Ishikawa (cell line): Measurements from ENCODE around the gene BLCAP.

Experiments
- CEBPB ChIP-seq: IDR thresholded peaks from 2 replicates; pipeline ENCODE4 v1.6.1; 2012
- CREB1 ChIP-seq: IDR thresholded peaks from 2 replicates; pipeline ENCODE4 v1.6.1; 2012; ENCODE audit warnings: low read depth
- EGR1 ChIP-seq: IDR thresholded peaks from 2 replicates; pipeline ENCODE4 v1.6.1; 2012
- EP300 ChIP-seq: IDR thresholded peaks from 2 replicates; pipeline ENCODE4 v1.6.1; 2012; ENCODE audit warnings: borderline replicate concordance
- FOXM1 ChIP-seq: IDR thresholded peaks from 2 replicates; pipeline ENCODE4 v1.6.1; 2012; ENCODE audit warnings: low read depth, borderline replicate concordance
- MAX ChIP-seq: IDR thresholded peaks from 2 replicates; pipeline ENCODE4 v1.6.1; 2012
- NFIC ChIP-seq: IDR thresholded peaks from 2 replicates; pipeline ENCODE4 v1.6.1; 2012
- RAD21 ChIP-seq: IDR thresholded peaks from 2 replicates; pipeline ENCODE4 v1.6.1; 2012; ENCODE audit warnings: low read depth
- TAF1 ChIP-seq: IDR thresholded peaks from 2 replicates; pipeline ENCODE4 v1.6.1; 2012; ENCODE audit warnings: low read depth, mild to moderate bottlenecking
- TCF12 ChIP-seq: IDR thresholded peaks from 2 replicates; pipeline ENCODE4 v1.6.1; 2012; ENCODE audit warnings: low read depth
- TEAD4 ChIP-seq: IDR thresholded peaks from 2 replicates; pipeline ENCODE4 v1.6.1; 2012
- USF1 ChIP-seq: IDR thresholded peaks from 2 replicates; pipeline ENCODE4 v1.6.1; 2012
- YY1 ChIP-seq: IDR thresholded peaks from 2 replicates; pipeline ENCODE4 v1.6.1; 2012; ENCODE audit warnings: low read depth
- ZBTB7A ChIP-seq: IDR thresholded peaks from 2 replicates; pipeline ENCODE4 v1.6.1; 2012; ENCODE audit warnings: low read depth
- TF ChIP-seq, protein P1 (sequence below): IDR thresholded peaks from 2 replicates; pipeline ENCODE4 v1.6.1; 2012; ENCODE audit warnings: low read depth, mild to moderate bottlenecking

Gene BLCAP

DNA sequence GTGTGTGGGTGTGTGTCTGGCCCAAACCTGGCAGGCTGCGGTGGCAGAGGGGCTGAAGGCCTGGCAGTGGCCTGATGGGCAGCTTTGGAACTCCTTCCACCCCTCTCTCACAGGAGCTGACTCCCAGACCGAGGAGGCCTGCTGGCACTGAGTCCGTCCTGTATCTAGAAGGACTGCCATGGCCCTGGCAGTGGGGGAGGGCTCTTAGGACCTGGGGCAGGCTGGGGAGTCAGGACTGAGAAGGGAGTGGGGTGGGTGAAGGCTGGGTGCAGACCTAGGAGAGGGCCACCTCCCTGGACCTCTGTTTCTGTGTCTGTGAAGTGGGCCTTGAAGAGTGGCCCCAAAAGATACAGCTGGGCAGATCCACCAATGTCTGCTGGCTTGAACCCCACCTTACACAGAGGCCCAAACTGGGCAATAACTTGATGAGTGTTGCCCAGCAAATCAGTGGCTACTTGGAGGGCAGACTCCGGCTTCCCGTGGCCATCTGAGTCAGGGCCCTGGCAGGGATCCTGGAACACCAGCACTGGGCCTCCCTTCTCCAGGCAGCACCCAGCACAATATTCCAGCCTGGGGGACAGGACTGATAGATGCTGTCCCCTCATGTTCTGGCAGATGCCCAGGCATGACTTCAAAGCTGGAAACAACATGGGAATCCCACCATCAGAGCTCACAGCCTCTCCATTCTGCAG is 46.7 kb upstream of the BLCAP start:
- TF ChIP-seq ZBTB7A (no peak), TCF12 (no peak), EP300 (no peak), EGR1 (no peak), RAD21 (no peak), NFIC (no peak), MAX (no peak), TAF1 (no peak), FOXM1 (no peak), USF1 (no peak), TEAD4 (no peak), CREB1 (no peak), YY1 (no peak), CEBPB (no peak)
- TF ChIP-seq, protein P1, sequence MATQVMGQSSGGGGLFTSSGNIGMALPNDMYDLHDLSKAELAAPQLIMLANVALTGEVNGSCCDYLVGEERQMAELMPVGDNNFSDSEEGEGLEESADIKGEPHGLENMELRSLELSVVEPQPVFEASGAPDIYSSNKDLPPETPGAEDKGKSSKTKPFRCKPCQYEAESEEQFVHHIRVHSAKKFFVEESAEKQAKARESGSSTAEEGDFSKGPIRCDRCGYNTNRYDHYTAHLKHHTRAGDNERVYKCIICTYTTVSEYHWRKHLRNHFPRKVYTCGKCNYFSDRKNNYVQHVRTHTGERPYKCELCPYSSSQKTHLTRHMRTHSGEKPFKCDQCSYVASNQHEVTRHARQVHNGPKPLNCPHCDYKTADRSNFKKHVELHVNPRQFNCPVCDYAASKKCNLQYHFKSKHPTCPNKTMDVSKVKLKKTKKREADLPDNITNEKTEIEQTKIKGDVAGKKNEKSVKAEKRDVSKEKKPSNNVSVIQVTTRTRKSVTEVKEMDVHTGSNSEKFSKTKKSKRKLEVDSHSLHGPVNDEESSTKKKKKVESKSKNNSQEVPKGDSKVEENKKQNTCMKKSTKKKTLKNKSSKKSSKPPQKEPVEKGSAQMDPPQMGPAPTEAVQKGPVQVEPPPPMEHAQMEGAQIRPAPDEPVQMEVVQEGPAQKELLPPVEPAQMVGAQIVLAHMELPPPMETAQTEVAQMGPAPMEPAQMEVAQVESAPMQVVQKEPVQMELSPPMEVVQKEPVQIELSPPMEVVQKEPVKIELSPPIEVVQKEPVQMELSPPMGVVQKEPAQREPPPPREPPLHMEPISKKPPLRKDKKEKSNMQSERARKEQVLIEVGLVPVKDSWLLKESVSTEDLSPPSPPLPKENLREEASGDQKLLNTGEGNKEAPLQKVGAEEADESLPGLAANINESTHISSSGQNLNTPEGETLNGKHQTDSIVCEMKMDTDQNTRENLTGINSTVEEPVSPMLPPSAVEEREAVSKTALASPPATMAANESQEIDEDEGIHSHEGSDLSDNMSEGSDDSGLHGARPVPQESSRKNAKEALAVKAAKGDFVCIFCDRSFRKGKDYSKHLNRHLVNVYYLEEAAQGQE = no peak

GRCh38 chr20:37573626-37574198 is 46.0 kb upstream of the BLCAP start:
- TF ChIP-seq ZBTB7A = no peak
- no peak for TF ChIP-seq TEAD4
- TF ChIP-seq EGR1 = no peak
- TF ChIP-seq RAD21 = no peak
- TF ChIP-seq FOXM1 = no peak
- no peak for TF ChIP-seq TCF12
- TF ChIP-seq YY1 = no peak
- no peak for TF ChIP-seq EP300

GRCh38 chr20:37571033-37571432 is 43.4 kb upstream of the BLCAP start:
- TF ChIP-seq TCF12 (no peak), USF1 (no peak), EP300 (no peak), CREB1 (no peak), EGR1 (no peak), TAF1 (no peak), MAX (no peak), ZBTB7A (no peak), CEBPB (no peak), YY1 (no peak), RAD21 (no peak), NFIC (no peak), TEAD4 (no peak), FOXM1 (no peak)
- TF ChIP-seq, protein P1 = no peak

GRCh38 chr20:37570419-37570818 is 42.7 kb upstream of the BLCAP start:
- TF ChIP-seq NFIC (no peak), ZBTB7A (no peak), USF1 (no peak), RAD21 (no peak), TCF12 (no peak), CEBPB (no peak), YY1 (no peak), TEAD4 (no peak), CREB1 (no peak), EGR1 (no peak), TAF1 (no peak), MAX (no peak), FOXM1 (no peak), EP300 (no peak)
- TF ChIP-seq, protein P1 = no peak
